ENCODE data around the gene FAM43A.

DNA sequence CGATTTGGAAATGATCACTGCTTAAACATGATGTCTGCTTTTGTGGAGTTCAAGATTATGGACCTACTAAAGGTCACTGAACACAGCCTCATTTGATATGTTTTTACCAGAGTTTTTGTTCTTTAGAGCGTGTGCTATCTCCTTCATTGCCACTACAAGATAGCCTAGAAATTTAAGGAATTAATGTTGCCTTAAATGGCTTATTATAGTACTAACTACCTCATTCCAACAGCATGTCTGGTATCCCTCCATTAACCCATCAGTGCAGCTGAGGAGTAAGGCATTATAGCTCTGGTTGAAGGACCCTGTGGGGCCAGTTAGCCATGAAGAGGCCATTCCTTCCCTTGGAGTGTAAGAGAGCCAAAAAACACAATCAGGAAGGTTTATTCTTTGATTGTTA, 2.3 kb upstream of the FAM43A start:
- TF ChIP-seq, protein P1, sequence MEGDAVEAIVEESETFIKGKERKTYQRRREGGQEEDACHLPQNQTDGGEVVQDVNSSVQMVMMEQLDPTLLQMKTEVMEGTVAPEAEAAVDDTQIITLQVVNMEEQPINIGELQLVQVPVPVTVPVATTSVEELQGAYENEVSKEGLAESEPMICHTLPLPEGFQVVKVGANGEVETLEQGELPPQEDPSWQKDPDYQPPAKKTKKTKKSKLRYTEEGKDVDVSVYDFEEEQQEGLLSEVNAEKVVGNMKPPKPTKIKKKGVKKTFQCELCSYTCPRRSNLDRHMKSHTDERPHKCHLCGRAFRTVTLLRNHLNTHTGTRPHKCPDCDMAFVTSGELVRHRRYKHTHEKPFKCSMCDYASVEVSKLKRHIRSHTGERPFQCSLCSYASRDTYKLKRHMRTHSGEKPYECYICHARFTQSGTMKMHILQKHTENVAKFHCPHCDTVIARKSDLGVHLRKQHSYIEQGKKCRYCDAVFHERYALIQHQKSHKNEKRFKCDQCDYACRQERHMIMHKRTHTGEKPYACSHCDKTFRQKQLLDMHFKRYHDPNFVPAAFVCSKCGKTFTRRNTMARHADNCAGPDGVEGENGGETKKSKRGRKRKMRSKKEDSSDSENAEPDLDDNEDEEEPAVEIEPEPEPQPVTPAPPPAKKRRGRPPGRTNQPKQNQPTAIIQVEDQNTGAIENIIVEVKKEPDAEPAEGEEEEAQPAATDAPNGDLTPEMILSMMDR (IDR thresholded peaks at IDR 0.05; ENCODE audit: insufficient read depth, low read depth, low read length): no peak
- TF ChIP-seq EZH2 (IDR thresholded peaks at IDR 0.05; ENCODE audit: insufficient read depth, low read length): no peak

All from astrocyte (in vitro differentiated cells and primary cell).